ENCODE measurements around the gene TNFSF9.

The TNFSF9 gene

GRCh38 chr19:6530386-6531162 is at the start of gene TNFSF9:
TNFSF9 (plus strand) TSS chr19:6531026; CDS start chr19:6531037, 11 bp downstream.
- in situ Hi-C loops (cut with HindIII; ENCODE audit: low sequenced_read_pairs), result no loop called here

GRCh38 chr19:6481541-6482342 is 49.1 kb upstream of the TNFSF9 start, which contains the start of gene DENND1C:
DENND1C (minus strand) TSS chr19:6481787; CDS start chr19:6481695, 92 bp downstream.
- in situ Hi-C loops (cut with HindIII; ENCODE audit: low sequenced_read_pairs), result no loop called here

GRCh38 chr19:6482343-6482686 is 48.5 kb upstream of the TNFSF9 start:
- in situ Hi-C loops (cut with HindIII; ENCODE audit: low sequenced_read_pairs), result no loop called here

- in situ Hi-C loops (cut with HindIII; ENCODE audit: low sequenced_read_pairs), result no loop called here
Measured at GRCh38 chr19:6483235-6483634, 47.6 kb upstream of the TNFSF9 start.

- in situ Hi-C loops (cut with HindIII; ENCODE audit: low sequenced_read_pairs), result no loop called here
Measured at GRCh38 chr19:6484230-6484629, 46.6 kb upstream of the TNFSF9 start.

GRCh38 chr19:6484831-6485230 is 46.0 kb upstream of the TNFSF9 start:
- in situ Hi-C loops (cut with HindIII; ENCODE audit: low sequenced_read_pairs), result no loop called here

GRCh38 chr19:6489278-6490061 is 41.4 kb upstream of the TNFSF9 start:
- in situ Hi-C loops (cut with HindIII; ENCODE audit: low sequenced_read_pairs), result loop anchor here (10.0 kb wide), 1 partner anchor 195 kb away; no protein-coding TSS in a partner anchor

GRCh38 chr19:6490134-6490533 is 40.7 kb upstream of the TNFSF9 start:
- in situ Hi-C loops (cut with HindIII; ENCODE audit: low sequenced_read_pairs), result loop anchor here (10.0 kb wide), 1 partner anchor 195 kb away; no protein-coding TSS in a partner anchor

- in situ Hi-C loops (cut with HindIII; ENCODE audit: low sequenced_read_pairs), result loop anchor here (10.0 kb wide), 1 partner anchor 197 kb away; no protein-coding TSS in a partner anchor
Measured at GRCh38 chr19:6491802-6492592, 38.8 kb upstream of the TNFSF9 start.

- in situ Hi-C loops (cut with HindIII; ENCODE audit: low sequenced_read_pairs), result loop anchor here (10.0 kb wide), 1 partner anchor 200 kb away; no protein-coding TSS in a partner anchor
Measured at GRCh38 chr19:6494438-6495036, 36.3 kb upstream of the TNFSF9 start.

- in situ Hi-C loops (cut with HindIII; ENCODE audit: low sequenced_read_pairs), result loop anchor here (10.0 kb wide), 1 partner anchor 201 kb away; no protein-coding TSS in a partner anchor
Measured at GRCh38 chr19:6495947-6496346, 34.9 kb upstream of the TNFSF9 start.

GRCh38 chr19:6498294-6499036 is 32.4 kb upstream of the TNFSF9 start:
- in situ Hi-C loops (cut with HindIII; ENCODE audit: low sequenced_read_pairs), result loop anchor here (10.0 kb wide), 1 partner anchor 204 kb away; no protein-coding TSS in a partner anchor

GRCh38 chr19:6499052-6499790 is 31.6 kb upstream of the TNFSF9 start:
- in situ Hi-C loops (cut with HindIII; ENCODE audit: low sequenced_read_pairs), result loop anchor here (10.0 kb wide), 1 partner anchor 204 kb away; no protein-coding TSS in a partner anchor

- in situ Hi-C loops (cut with HindIII; ENCODE audit: low sequenced_read_pairs), result no loop called here
Measured at GRCh38 chr19:6500837-6501739, 29.7 kb upstream of the TNFSF9 start.

- in situ Hi-C loops (cut with HindIII; ENCODE audit: low sequenced_read_pairs), result no loop called here
Measured at GRCh38 chr19:6501740-6502648, 28.8 kb upstream of the TNFSF9 start, which contains the start of gene TUBB4A. TUBB4A (minus strand) TSS chr19:6502309; CDS start chr19:6502212, 97 bp downstream.

Data from endothelial cell of hepatic sinusoid (primary cell).